G401 (cell line): ENCODE results near the gene FAM43B. TPM values are rescaled to one million over a fixed set of nuclear protein-coding genes. Genes with fewer than 3 reads are reported as not detected.

Experiments
- DNase-seq: peaks from one replicate; pipeline ENCODE4 v3.0.0-alpha.2; 2015; ENCODE audit warnings: low spot score
- in situ Hi-C: cut with HindIII; loops from 2 replicates; pipeline ENCODE4 v1.10.0; 2016; ENCODE audit warnings: low sequenced_read_pairs, mixed read lengths
- total RNA-seq: library from RNA; depleted of rRNA; stranded (reverse); fragments of >200 nt; shearing (Covaris generic); gene quantifications from 2 replicates; pipeline ENCODE4 v1.2.3, GENCODE V29; 2014

The FAM43B gene
- total RNA-seq, 1 experiment from 2014 or later, result 1.4 TPM

- DNase-seq, result no peak
These were observed 5.7 kb upstream of the FAM43B start for GRCh38 chr1:20546637-20547036.

GRCh38 chr1:20551161-20551560, 1.2 kb upstream of the FAM43B start:
- DNase-seq, result peak; percentile 8

More at GRCh38 chr1:20546637-20547036, 5.7 kb upstream of the FAM43B start:
- in situ Hi-C loops, result no loop called here

GRCh38 chr1:20552728-20553445, 514 bp downstream of the FAM43B start:
- peak; percentile 39 for DNase-seq
- in situ Hi-C loops, result no loop called here

More at GRCh38 chr1:20551161-20551560, 1.2 kb upstream of the FAM43B start:
- in situ Hi-C loops, result no loop called here

- peak; percentile 65 for DNase-seq
- in situ Hi-C loops, result no loop called here
These were observed 2.8 kb downstream of the FAM43B start for GRCh38 chr1:20555025-20555757.

GRCh38 chr1:20555758-20556120, 3.4 kb downstream of the FAM43B start:
- in situ Hi-C loops, result no loop called here
- no peak for DNase-seq

- DNase-seq, result peak; percentile 5
- in situ Hi-C loops, result no loop called here
These were observed 5.8 kb downstream of the FAM43B start for GRCh38 chr1:20558191-20558590.

- in situ Hi-C loops, result no loop called here
- DNase-seq, result no peak
These were observed 8.6 kb downstream of the FAM43B start for GRCh38 chr1:20560966-20561365.

GRCh38 chr1:20565234-20565633, 12.9 kb downstream of the FAM43B start:
- in situ Hi-C loops, result no loop called here
- DNase-seq, result no peak

- in situ Hi-C loops, result no loop called here
- no peak for DNase-seq
These were observed 17.2 kb downstream of the FAM43B start for GRCh38 chr1:20569523-20570098.

- DNase-seq, result no peak
- in situ Hi-C loops, result no loop called here
These were observed 19.1 kb downstream of the FAM43B start for GRCh38 chr1:20571427-20571826.

GRCh38 chr1:20573987-20574386, 21.6 kb downstream of the FAM43B start:
- in situ Hi-C loops, result no loop called here

GRCh38 chr1:20574686-20575540, 22.5 kb downstream of the FAM43B start:
- in situ Hi-C loops, result no loop called here

More at GRCh38 chr1:20573987-20574386, 21.6 kb downstream of the FAM43B start:
- DNase-seq, result no peak

GRCh38 chr1:20575541-20576336, 23.4 kb downstream of the FAM43B start:
- in situ Hi-C loops, result no loop called here
- DNase-seq, result no peak

More at GRCh38 chr1:20574686-20575540, 22.5 kb downstream of the FAM43B start:
- peak; percentile 45 for DNase-seq

GRCh38 chr1:20578062-20578461, 25.7 kb downstream of the FAM43B start:
- in situ Hi-C loops, result no loop called here
- DNase-seq, result no peak

- in situ Hi-C loops, result no loop called here
- no peak for DNase-seq
These were observed 26.5 kb downstream of the FAM43B start for GRCh38 chr1:20578721-20579395.

GRCh38 chr1:20584890-20585289, 32.5 kb downstream of the FAM43B start:
- no peak for DNase-seq
- in situ Hi-C loops, result no loop called here

- in situ Hi-C loops, result no loop called here
- no peak for DNase-seq
These were observed 34.7 kb downstream of the FAM43B start for GRCh38 chr1:20586953-20587660.
